HG03066 (cell line): Measurements from ENCODE around the gene PAPPA2.

Source experiments
- ATAC-seq: cut with Tn5 transposase; IDR thresholded peaks from one replicate; pipeline ENCODE4 v1.9.1; 2021; ENCODE audit warnings: low read depth; ENCODE audit not compliant: unreplicated experiment

The PAPPA2 gene

DNA sequence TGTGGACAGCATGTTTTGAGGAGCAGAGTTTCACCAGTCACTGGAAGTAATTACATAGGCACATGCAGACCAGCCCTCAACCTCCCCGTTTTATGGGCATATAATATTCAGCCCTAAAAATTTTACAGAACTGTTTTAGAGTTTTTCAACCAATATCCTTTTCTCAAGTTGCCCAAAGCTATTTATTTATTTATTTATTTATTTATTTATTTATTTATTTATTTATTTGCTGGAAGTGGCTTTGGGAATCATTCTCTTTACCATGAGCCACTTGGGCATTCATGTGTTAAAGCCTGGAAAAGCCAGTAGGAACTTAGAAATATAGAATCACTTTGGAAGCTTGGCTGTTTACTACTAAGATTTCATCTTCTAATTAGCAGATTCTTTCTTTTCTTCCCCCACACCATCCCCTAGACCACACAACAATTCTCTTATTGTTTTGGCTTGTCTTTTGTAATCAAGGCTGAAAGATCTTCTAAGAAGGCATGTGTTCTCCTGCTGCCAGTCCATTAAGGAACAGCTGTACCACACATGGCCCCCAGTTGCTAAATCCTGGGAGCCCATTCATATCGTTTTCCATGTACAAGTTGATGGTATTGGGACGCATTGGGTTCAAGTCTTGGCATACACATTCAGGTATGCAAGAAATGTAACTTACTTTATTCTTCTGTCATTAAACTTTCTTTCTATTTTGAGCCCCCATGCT, 220.0 kb downstream of the PAPPA2 start:
- no peak for ATAC-seq

DNA sequence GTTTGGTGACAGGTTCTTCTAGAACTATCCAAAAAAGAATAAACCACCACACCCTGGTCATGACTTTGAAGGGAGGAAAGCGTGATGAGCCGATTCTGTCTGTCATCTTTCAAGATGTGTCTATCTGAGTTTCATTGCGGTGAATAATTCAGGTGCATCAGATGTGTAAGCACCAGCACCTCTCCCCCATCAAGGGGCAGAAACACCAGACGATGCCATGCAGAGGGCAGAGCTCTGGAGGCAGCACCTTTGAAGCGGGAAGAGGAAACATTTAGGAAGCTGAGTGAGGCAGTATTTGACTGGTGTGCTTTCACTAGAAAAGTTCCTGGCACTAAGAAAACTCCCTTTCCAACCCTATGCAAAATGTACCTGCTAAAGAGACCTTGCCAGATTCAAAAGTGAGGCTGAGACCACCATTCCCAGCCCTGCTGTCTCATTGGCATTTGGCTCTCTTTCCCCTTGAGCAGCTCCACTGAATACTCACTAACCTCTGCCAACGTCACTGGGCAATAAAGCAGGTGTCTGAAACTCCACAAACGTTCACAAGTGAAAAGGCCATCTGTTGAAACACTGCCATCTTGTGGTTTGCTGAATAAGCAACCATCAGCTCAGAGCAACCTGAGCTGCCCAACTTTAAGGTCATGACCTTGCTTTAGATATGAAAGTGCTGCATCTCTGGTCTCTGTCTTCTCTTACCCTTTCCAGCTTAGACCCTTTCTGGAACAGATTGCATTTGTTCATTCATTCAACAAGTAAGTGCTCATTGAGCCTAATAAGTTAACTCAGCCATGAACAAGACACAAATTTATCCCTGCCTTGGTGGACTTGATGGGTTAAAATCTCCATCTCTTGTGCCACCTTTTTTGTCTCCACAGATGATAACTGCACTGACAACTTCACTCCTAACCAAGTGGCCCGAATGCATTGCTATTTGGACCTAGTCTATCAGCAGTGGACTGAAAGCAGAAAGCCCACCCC, 228.6 kb downstream of the PAPPA2 start:
- peak; percentile 86 for ATAC-seq

- no peak for ATAC-seq
Observed at GRCh38 chr1:176692431-176692830, 229.5 kb downstream of the PAPPA2 start.

- ATAC-seq, result no peak
Observed at GRCh38 chr1:176692988-176693696, 230.2 kb downstream of the PAPPA2 start.

- no peak for ATAC-seq
Observed at GRCh38 chr1:176693697-176694329, 230.8 kb downstream of the PAPPA2 start.

- ATAC-seq, result no peak
Observed at GRCh38 chr1:176694713-176695112, 231.7 kb downstream of the PAPPA2 start.

GRCh38 chr1:176696109-176696508, 233.1 kb downstream of the PAPPA2 start:
- no peak for ATAC-seq

- no peak for ATAC-seq
Observed at GRCh38 chr1:176696689-176697088, 233.7 kb downstream of the PAPPA2 start.

DNA sequence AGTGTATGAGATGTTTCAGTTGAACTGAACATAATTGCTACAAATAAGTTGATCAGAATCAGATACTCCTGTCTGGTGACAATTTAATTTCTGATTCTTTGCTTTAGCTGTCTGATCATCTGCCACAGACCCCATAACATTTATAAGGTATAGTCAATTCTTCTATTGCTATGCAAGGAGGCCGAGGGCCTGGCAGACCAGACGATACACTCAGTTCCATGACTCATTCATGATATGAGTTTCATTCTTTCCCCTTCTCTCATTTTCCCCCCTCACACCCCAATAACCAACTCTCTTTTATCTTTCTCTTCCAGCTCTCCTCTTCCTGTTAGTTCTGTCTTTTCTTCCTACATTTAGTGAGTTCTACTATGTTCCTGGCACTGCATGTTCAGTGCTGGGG, 236.8 kb downstream of the PAPPA2 start:
- no peak for ATAC-seq

GRCh38 chr1:176701151-176701866, 238.3 kb downstream of the PAPPA2 start:
- ATAC-seq, result no peak

DNA sequence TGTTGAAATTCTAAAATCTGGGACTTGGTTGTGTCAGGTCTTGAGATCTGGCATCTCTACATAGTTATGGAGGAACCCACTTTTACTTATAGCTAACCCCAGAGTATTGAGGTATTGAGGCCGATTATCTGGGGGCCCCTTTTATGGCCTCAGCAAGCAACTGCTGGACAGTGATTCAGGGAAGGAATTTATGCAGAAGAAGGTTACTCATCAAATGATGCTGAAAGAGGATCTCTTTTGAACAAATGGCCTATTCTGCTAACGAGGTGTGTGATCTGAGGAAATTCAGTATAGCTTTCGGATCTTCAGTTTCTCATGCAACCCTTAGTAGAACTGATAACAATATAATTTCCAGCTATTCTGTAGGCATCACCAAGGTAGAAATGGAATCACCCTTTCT, 239.9 kb downstream of the PAPPA2 start:
- ATAC-seq, result no peak

GRCh38 chr1:176705585-176705984, 242.6 kb downstream of the PAPPA2 start:
- no peak for ATAC-seq

GRCh38 chr1:176717066-176717750, 254.2 kb downstream of the PAPPA2 start:
- ATAC-seq, result no peak

GRCh38 chr1:176719447-176719846, 256.5 kb downstream of the PAPPA2 start:
- no peak for ATAC-seq

DNA sequence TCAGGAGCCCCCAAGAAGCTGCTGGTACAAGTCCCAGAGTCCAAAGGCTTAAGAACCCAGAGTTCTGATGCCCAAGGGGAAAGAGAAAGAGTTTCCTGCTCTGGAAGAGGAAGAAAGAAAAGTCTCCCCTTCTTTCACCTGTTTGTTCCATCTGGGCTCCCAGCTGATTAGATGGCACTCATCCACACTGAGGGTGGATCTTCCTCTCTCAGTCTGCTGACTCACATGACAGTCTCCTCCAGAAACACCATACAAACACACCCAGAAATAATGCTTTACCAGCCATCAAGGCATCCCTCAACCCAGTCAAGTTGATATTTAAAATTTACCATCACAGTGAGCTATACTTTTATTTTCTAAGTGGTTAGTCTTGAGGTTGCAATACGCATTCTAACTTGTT, 257.9 kb downstream of the PAPPA2 start:
- ATAC-seq, result no peak

- ATAC-seq, result no peak
Observed at GRCh38 chr1:176733661-176734060, 270.7 kb downstream of the PAPPA2 start.

DNA sequence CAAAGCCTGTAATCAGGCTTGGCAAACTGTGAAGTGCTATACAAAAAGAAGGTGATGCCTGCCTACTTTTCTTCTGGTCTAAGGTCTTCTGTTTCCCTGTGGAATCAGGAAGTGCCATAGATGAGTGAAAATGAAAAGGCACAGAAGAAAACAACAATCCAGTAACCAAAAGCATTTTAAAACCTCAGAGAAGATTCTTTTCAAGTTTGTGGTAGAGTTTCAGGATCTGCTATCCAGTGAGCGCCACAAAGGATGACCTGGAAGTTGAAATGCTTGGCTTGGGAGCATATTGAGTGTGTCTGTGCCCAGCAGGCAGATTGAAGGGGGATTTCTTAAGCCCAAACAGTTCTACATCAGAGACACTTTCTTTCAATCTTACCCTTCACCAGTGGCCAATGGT, 272.2 kb downstream of the PAPPA2 start:
- no peak for ATAC-seq

DNA sequence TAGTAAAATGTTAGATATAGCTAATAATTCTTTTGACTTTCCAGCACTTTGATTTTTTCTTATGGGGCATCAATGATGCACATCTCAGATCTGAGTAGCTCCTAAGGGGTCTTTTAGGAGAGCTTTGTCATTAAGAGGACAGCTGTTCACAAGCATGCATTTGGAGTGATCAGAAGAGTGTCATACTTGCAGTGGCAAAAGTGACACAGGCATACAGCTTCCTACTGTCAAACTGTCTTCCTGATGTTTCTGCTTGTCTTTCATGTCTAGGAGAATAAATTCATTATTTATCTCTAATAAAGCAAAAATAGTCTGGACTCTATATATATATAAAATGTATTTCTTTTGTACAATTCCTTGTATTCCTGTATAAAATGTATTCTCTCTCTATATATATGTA, 273.0 kb downstream of the PAPPA2 start:
- no peak for ATAC-seq

DNA sequence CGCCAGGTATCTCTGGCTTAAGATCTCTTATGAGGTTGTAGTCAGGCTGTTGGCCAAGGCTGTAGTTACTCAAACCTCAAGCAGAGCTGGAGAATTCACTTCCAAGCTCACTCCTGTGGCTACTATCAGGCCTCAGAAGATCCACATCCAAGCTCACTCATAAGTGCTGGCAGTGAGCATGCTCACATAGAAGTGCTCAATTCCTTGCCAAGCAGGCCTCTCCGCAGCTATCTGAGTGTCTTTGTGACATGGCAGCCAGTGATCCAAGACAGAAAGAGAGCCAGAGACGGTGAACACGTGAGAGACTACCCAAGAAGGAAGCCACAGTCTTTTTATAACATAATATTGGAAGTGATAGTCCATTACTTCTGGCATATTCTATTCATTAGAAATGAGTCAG, 278.2 kb downstream of the PAPPA2 start:
- no peak for ATAC-seq
